Measurements from ENCODE around the gene AGT.

Gene AGT

GRCh38 chr1:230749150-230749549 is 35.2 kb upstream of the AGT start:
- TF ChIP-seq, protein P1, sequence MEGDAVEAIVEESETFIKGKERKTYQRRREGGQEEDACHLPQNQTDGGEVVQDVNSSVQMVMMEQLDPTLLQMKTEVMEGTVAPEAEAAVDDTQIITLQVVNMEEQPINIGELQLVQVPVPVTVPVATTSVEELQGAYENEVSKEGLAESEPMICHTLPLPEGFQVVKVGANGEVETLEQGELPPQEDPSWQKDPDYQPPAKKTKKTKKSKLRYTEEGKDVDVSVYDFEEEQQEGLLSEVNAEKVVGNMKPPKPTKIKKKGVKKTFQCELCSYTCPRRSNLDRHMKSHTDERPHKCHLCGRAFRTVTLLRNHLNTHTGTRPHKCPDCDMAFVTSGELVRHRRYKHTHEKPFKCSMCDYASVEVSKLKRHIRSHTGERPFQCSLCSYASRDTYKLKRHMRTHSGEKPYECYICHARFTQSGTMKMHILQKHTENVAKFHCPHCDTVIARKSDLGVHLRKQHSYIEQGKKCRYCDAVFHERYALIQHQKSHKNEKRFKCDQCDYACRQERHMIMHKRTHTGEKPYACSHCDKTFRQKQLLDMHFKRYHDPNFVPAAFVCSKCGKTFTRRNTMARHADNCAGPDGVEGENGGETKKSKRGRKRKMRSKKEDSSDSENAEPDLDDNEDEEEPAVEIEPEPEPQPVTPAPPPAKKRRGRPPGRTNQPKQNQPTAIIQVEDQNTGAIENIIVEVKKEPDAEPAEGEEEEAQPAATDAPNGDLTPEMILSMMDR (IDR thresholded peaks at IDR 0.05; ENCODE audit: borderline replicate concordance, insufficient read depth, low read depth, low read length), result no peak
- H3K4me3 ChIP-seq (ENCODE audit: low read depth, low read length), result no peak overlapping the region

GRCh38 chr1:230747890-230748800 is 34.2 kb upstream of the AGT start:
- H3K4me3 ChIP-seq (ENCODE audit: low read depth, low read length), result no peak overlapping the region
- TF ChIP-seq, protein P1 (IDR thresholded peaks at IDR 0.05; ENCODE audit: borderline replicate concordance, insufficient read depth, low read depth, low read length), result no peak

GRCh38 chr1:230747127-230747730 is 33.3 kb upstream of the AGT start, which contains the start of gene CAPN9:
TSS of gene CAPN9 (plus strand) at chr1:230747388. CDS start at chr1:230747497, 109 bp downstream.
- no peak within 1 kb of the TSS for H3K4me3 ChIP-seq (ENCODE audit: low read depth, low read length)
- TF ChIP-seq, protein P1 (IDR thresholded peaks at IDR 0.05; ENCODE audit: borderline replicate concordance, insufficient read depth, low read depth, low read length), result no peak

DNA sequence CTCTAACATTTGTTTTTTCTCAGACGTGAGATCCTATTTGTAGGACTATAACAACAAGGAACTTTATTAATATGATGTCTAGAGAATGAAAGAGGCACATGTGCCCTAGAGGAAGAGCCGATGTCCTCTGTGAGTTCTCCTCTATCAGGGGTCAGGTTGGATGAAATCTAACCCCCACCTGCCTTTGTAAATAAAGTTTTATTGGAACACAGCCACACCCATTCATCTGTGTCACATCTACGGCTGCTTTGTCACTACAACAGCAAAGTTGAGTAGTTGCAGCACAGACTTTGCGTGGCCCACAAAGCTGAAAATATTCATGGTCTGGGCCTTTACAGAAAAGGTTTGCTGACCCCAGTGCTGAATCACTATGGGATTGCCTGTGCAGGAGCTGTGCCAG is 32.7 kb upstream of the AGT start:
- TF ChIP-seq, protein P1 (IDR thresholded peaks at IDR 0.05; ENCODE audit: borderline replicate concordance, insufficient read depth, low read depth, low read length), result no peak
- no peak overlapping the region for H3K4me3 ChIP-seq (ENCODE audit: low read depth, low read length)

DNA sequence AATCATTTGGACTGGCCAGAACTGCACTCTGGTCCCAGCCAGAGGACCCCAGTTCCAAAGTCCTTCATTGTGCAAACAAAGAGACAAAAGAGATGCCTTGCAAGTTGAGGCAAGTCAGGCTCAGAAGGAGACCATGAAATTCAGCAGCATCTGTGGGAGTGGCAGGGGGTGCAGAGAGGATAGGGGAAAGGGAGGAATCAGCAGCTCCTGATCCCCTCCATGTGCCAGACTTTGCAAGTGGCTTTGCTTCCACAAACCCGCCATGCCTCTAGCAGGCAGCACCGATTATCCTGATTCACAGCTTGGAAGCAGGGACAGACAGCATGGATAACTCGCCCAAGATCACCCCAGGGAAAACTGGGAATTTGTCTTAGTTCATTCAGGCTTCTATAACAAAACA is 31.1 kb upstream of the AGT start:
- H3K4me3 ChIP-seq (ENCODE audit: low read depth, low read length), result no peak overlapping the region
- TF ChIP-seq, protein P1 (IDR thresholded peaks at IDR 0.05; ENCODE audit: borderline replicate concordance, insufficient read depth, low read depth, low read length), result no peak

GRCh38 chr1:230744382-230744781 is 30.5 kb upstream of the AGT start:
- H3K4me3 ChIP-seq (ENCODE audit: low read depth, low read length), result no peak overlapping the region
- TF ChIP-seq, protein P1 (IDR thresholded peaks at IDR 0.05; ENCODE audit: borderline replicate concordance, insufficient read depth, low read depth, low read length), result no peak

All from GM12875 (cell line).